HG03095 (cell line): Measurements from ENCODE around the gene CRB2.
A peak's percentile ranks its signal among the peaks of the same experiment; 100 is the strongest.

Experiments
- ATAC-seq: cut with Tn5 transposase; IDR thresholded peaks from one replicate; pipeline ENCODE4 v1.9.1; 2021; ENCODE audit warnings: moderate library complexity; ENCODE audit not compliant: unreplicated experiment

CRB2 gene

DNA sequence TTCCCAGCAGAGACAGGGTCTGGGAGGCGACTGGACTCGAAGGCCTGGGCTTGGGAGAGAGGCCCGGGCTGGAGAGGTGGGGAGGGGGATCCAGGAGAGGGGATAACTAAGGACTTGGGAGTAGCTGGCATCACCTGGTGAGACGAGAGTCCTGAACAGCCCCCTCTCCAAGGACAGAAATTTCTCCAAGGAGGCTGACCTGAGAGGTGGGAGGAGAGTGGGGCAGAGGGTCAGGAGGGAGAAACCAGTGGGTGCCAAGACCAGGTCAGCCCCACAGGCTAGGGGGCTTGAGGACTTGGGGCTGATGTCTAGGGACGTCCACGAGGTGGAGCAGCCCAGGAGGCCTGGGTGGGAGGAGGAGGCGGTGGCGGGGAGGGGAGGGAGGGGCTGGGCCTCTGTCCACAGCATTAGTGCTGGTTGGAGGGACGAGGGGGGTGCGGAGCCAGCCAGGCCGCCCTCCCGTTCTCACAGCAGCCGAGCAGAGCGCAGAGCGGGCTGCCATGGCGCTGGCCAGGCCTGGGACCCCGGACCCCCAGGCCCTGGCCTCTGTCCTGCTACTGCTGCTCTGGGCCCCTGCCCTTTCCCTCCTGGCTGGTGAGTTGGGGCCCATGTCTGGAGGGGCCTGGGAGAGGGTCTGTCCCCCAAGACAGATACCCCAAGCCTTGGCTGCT, at the start of gene CRB2:
Gene CRB2, plus strand, starts transcription at position 437 of the 671 bp plus-strand sequence. Its CDS starts 64 bp downstream, at position 501.
- no peak for ATAC-seq

DNA sequence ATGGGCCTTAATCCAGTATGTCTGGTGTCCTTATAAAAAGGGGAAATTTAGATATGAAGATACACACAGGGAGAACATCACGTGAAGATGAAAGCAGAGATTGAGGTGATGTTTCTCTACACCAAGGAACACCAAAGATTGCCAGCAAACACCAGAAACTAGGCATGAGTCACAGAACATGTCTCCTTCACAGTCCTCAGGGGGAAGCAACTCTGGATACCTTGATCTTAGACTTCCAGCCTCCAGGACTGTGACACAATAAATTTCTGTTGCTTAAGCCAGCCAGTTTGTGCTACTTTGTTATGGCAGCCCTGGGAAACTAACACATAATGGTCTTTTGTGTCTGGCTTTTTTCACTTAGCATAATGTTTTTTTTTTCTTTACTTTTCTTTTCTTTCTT, 46.4 kb upstream of the CRB2 start:
- no peak for ATAC-seq

GRCh38 chr9:123310551-123311249, 45.3 kb upstream of the CRB2 start:
- ATAC-seq: no peak

- ATAC-seq: no peak
These were observed 44.7 kb upstream of the CRB2 start for GRCh38 chr9:123311250-123311752.

DNA sequence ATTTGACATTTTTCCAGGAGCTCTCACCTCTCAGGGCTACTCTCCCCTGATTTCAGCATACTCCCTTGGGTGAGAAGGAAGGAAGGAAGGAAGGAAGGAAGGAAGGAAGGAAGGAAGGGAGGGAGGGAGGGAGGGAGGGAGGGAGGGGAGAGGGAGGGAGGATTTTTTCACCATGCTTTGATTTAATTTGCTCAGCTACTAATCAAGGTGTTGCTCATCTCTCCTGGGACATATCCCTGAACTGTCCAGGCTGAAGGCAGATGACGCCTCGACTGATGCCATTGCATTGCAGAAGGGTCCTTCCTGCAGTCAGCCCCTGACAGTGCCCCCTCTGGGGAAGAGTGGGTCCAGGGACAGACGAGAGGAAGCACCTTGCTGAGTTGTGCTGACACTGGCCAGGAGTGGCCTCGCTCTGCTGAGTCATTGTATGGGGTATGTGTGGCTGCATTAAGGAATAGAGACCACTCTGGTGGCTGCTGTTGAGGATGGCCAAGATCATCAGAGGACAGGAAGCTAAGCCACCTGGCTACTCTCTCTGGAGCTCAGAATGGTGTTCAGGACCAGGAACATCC, 43.6 kb upstream of the CRB2 start:
- no peak for ATAC-seq

- no peak for ATAC-seq
These were observed 41.4 kb upstream of the CRB2 start for GRCh38 chr9:123314617-123315016.

GRCh38 chr9:123315635-123316034, 40.4 kb upstream of the CRB2 start:
- ATAC-seq: no peak

DNA sequence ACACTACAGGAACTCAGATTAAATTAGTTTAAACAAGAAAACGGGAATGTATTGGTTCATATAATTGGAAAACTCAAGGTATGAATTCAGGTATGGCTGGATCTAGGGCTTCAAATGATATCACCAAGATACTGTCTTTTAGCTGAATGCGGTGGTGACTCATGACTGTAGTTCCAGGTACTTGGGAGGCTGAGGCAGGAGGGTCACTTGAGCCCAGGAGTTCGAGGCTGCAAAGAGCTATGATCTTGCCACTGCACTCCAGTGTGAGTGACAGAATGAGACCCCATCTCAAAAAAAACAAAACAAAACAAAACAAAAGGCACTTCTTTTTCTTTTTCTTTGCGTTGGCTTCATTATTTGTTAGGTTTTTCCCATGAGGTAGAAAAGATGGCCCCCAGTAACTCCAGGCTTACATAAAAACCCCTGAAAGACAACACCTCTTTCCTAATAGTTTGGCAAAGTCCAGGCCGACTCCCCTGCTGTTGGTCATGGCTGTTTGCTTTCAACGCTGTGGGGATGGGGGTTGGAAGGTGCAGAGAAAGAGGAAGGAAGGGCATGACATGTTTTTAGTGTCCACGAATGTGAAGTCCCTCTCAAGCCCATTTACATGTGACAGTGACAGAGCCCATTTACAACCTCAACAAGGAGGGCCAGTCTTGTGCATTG, 39.8 kb upstream of the CRB2 start:
- ATAC-seq: no peak

DNA sequence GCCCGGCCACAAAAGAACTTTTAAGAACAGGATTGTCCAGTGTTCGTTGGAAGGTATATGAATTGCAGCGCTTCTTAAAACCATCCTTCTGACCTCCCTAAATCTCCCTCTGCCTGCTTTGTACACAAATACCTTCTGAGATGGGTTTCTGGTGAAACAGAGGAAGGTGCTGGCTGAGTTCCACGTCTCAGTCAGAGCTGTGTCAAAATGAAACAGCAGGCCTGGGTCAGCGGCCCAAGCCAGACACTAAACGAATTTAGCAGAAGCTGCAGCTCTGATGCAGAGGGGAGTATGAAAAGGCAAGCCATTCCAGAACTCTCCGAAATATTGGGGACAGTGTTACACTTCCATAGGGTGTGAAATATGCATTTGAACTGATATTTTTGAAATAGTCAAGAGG, 37.8 kb upstream of the CRB2 start:
- peak; percentile 75 for ATAC-seq

DNA sequence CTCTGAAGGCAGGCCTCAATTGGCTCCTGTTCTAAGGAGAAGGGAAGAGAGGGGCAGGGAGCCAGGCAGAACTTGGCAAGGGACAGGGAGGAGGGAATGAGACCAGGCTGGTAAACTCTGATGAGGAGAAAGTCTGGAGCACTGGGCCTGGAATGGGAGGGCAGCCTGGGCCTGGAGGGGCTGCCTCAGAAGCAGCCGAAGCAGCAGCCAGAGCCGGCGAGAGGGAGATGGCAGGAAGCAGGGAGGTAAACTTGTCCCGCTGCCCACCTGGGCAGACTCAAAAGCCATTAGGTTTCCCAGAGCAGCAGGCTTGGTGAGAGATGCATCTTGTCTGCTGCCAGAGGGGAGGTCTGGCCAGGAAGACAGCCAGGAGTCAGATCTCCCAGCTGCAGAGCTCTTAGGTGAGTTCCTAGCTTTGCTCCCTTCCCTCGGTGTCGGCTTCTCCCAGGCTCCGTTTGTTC, 37.0 kb upstream of the CRB2 start:
- ATAC-seq: no peak

DNA sequence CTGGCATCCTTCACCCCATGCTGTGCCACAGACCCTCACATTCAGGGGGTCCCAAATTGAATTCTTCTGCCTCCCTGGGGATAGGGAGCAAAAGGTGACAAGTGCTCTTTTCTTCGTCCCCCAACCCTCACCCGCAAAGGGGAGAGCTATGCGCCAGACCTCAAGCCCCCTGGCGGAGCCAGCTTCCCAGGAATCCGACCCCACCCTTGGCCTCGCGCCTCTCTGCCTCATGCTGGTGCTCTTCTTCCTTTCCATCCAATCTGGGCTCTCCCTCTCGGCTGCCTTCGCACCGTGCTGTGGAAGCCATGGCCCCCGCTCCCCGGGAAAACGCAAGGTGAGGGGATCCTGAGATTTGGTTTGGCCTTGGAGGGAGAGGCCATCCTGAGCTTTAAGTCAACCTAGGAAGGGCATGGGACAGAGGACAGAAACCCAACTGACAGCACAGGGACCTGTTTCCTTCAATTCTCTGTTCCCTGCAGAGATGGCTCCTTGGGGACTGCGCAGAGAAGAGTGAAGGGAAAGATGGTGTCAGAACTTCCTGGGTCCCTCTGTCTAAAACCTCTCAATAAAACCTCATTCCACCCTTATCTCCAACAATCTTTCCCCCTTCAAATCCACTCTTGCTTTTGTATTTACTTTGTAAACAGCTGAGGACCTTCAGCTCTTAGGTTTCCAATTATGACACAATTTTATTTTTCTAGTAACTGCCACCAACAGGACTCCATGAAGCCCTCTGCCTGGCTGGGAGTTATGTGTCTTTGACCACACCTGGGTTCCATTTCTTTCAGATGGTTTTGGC, 36.3 kb upstream of the CRB2 start:
- no peak for ATAC-seq

DNA sequence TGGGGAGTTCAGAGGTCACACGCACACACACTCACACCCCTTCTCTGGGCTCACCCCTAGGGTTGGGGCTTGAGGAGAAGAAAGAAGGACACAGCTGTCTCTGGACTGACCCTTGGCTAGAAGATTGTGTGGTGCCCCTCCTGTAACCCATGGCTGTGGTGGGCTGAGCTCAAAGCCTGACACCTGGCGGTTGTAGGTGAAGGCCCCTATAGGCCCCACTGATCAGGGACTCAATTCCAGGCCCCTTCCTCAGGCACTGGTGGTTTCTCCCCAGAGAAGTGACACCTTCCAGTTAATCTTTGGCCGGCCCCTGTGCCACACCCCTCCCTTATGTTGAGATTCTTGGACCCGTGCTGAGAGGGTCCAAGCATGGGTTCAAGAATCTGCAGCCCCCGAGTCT, 35.2 kb upstream of the CRB2 start:
- ATAC-seq: no peak

DNA sequence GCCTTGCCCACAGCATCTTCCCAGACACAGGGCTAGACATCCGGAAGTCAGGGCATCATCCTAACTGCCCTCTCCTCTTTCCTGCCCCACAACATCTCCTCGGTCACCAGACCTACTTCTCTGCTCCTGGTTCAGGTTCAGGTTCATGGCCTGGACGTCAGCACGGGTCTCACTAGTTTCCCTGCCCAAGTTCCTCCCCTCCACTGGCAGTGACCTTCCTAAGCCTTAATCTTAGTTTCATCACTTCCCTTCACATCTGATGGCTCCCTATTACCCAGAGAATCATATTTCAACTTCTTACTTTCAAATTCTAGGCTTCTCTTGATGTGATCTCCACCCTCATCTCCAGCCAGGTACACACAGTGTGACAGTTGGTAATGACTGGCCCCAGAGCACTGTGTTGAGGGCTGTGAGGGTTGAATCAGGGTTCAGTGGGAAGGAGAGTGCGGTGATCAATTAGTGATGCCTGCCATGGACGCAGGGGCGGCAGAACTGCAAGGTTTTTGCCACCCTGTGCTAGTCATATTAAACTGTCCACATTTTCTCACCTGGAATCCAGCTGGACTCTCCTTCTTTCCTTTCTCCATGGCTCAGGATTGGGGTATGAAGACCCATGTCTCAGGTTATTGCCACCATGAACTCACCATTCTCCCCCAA, 34.3 kb upstream of the CRB2 start:
- no peak for ATAC-seq

- ATAC-seq: peak; percentile 41
These were observed 33.5 kb upstream of the CRB2 start for GRCh38 chr9:123322273-123323195.

DNA sequence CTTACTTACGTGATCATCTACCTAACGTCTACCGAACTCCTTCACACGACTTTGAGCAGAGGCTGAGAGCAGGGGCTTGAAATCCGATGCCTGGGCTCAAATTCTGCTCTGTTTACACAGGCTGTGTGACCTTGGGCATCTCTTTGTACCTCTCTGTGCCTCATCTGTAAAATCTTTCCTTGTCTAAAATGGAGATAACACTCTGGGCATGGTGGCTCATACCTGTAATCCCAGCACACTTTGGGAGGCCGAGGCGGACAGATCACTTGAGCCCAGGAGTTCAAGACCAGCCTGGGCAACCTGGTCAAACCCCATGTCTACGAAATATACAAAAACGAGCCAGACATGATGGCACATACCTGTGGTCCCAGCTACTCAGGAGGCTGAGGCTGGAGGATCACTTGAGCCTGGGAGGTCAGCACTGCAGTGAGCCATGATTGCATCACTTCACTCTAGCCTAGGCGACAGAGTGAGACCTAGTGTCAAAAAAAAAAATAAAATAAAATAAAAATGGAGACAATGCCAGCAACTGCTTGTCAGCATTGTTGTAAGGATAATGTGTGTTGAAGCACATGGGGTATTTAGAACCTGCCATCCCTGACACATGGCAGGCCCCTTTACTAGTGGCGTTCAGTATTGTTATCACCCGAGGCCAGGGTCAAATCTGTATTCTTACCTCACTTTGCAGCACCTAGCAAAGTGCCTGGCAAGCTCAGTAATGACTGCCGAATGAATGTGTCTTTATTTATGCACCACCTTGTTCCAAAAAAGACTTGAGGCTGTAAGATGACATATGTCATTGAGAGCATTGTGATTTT, 32.6 kb upstream of the CRB2 start:
- no peak for ATAC-seq

DNA sequence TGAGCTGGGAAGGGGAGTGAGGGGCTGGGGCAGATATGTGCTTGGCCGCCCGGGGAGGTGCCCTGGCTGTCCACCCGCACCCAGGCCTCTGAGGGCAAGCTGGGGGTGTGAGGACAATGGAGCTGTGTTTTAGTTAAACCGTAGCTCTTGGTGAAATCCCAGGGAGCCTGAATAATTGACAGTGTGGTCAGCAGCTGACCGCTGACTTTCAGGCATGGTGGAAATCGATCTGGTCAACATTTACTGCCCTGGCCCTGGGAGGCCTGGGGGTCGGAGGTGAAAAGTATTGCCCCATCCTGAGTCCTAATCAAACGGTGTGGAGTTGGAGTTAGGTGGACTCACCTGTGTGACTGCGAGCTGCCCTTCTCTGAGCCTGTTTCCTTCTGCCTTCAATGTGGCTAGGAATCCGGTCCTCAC, 31.2 kb upstream of the CRB2 start:
- no peak for ATAC-seq

DNA sequence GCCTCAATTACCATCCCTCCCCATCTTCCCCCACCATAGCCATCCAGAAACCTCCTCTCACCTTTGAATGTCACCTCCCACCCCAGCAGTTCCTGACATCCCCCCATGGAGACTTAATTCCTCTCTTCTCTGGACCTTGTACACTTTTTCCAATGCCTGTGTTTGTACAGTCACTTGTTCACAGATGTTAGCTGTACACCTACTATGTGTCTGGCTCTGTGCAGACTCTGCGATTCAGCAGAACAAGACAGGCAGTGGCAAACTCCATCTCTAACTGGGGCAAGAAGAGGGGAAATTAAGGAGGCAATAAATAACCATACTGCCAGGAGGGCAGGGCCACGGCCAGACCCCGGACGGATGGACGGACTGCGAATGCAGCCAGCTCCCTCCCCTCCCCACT, 29.8 kb upstream of the CRB2 start:
- no peak for ATAC-seq

GRCh38 chr9:123326662-123327093, 29.3 kb upstream of the CRB2 start:
- ATAC-seq: peak; percentile 43
